ENCODE results near the gene SLC16A4. TPM values are rescaled to one million over a fixed set of nuclear protein-coding genes. Genes with fewer than 3 reads are reported as not detected.

The SLC16A4 gene
- total and polyA plus RNA-seq, 2 of the 8 experiments (the other 6 are each of a cell fraction or from before 2014, with no cell fraction given): 0.30 to 0.43 TPM

- Histone ChIP-seq H3K4me1 (replicated peaks in 1 of 4; ENCODE audit: control insufficient read depth in 3 of 4, insufficient read depth in 4 of 4, low read length in 3 of 4) (no peaks in the 10 kb centered on the region), H3K79me2 (ENCODE audit: control insufficient read depth in 1 of 2, insufficient read depth in 2 of 2, low read length in 2 of 2) (peaks cover 0 to 81% of the 10 kb centered on the region in 2 experiments; a peak in 2 of 4 replicates), H4K20me1 (replicated peaks in 1 of 2; ENCODE audit: control insufficient read depth in 1 of 2, insufficient read depth in 2 of 2, low read length in 2 of 2) (peaks cover 4 to 5% of the 10 kb centered on the region in 2 experiments), H2BK120ac (replicated peaks; ENCODE audit: low read depth, low read length) (no peak overlapping the region), H4K91ac (replicated peaks; ENCODE audit: insufficient read length, low read length) (no peak overlapping the region), H3K56ac (replicated peaks; ENCODE audit: insufficient read length, low read depth, low read length) (no peak overlapping the region), H3K9me3 (ENCODE audit: insufficient read depth in 2 of 2, low read depth in 1 of 2, low read length in 1 of 2) (no peaks in the 10 kb centered on the region), H4K5ac (ENCODE audit: insufficient read length, low read depth, low read length) (no peak overlapping the region), H2BK5ac (ENCODE audit: low read depth, low read length) (no peak overlapping the region), H3K4me3 (ENCODE audit: extremely low read depth in 1 of 4, insufficient read depth in 2 of 4, low read depth in 3 of 4, low read length in 4 of 4) (no peak overlapping the region), H2BK12ac (ENCODE audit: low read depth, low read length) (no peak overlapping the region), H3K14ac (ENCODE audit: insufficient read length) (no peak overlapping the region), H3K4me2 (ENCODE audit: insufficient read depth in 1 of 2, low read depth in 2 of 2, low read length in 2 of 2) (no peak overlapping the region), H4K8ac (ENCODE audit: extremely low read depth, insufficient read depth, low read length) (no peak overlapping the region), H3K9ac (replicated peaks in 1 of 4; ENCODE audit: extremely low read depth in 1 of 4, low read depth in 3 of 4, low read length in 3 of 4) (no peak overlapping the region), H2AFZ (ENCODE audit: low read length) (no peak overlapping the region), H3K18ac (ENCODE audit: extremely low read depth, low read length) (no peak overlapping the region), H3K79me1 (ENCODE audit: low read depth, low read length) (peaks cover 5% of the 10 kb centered on the region; the same call in 1 of the 2 replicates), H3K23ac (ENCODE audit: insufficient read length) (no peak overlapping the region), H2AK5ac (ENCODE audit: low read depth, low read length) (no peak overlapping the region), H3K36me3 (ENCODE audit: control insufficient read depth in 2 of 4, insufficient read depth in 4 of 4, low read length in 3 of 4) (peaks cover 0 to 36% (median 8%) of the 10 kb centered on the region in 4 experiments; a peak in 5 of 8 replicates), H3K23me2 (ENCODE audit: low read depth, low read length) (no peaks in the 10 kb centered on the region), H2BK20ac (ENCODE audit: low read length) (no peak overlapping the region), H3K27ac (ENCODE audit: low read depth, low read length) (no peak overlapping the region), H3K4ac (replicated peaks; ENCODE audit: insufficient read length, low read depth, low read length) (no peak overlapping the region), H3K27me3 (replicated peaks in 1 of 4; ENCODE audit: control insufficient read depth in 3 of 4, extremely low read depth in 1 of 4, insufficient read depth in 3 of 4, low read length in 3 of 4) (no peaks in the 10 kb centered on the region), H2BK15ac (ENCODE audit: low read length) (no peak overlapping the region)
- POLR2A ChIA-PET (ENCODE audit: partially characterized antibody): interaction anchor here (4.3 kb wide), 1 partner anchor 18 kb away, joined by 25 read pairs; the partner anchor contains the start of gene RBM15
- DNase-seq (ENCODE audit: low read depth in 1 of 2, low spot score in 2 of 2) (no peak), FAIRE-seq (no peak)
- CTCF ChIA-PET (ENCODE audit: partially characterized antibody): interaction anchor here (1.1 to 1.4 kb wide), 3 partner anchors 17 to 140 kb away, joined by 3 to 4 read pairs (median 4); partner anchors contain the start of gene RBM15
- TF ChIP-seq EZH2 (IDR thresholded peaks at IDR 0.05; ENCODE audit: low read depth, low read length, severe bottlenecking): no peak
- WGBS, 2 experiments (ENCODE audit: extremely low coverage in 1 of 2, insufficient coverage in 1 of 2, insufficient read length in 1 of 2, insufficient replicate concordance in 2 of 2, low coverage in 1 of 2, low lambda C conversion rate in 2 of 2, missing lambda C conversion rate in 1 of 2): 91% methylated on average over 2 of the region's 2 CpGs; no CpG with 5 or more reads in 1 of the 2 experiments
Observed at GRCh38 chr1:110356379-110356778, 34.4 kb downstream of the SLC16A4 start.

All from H1 (cell line).